ENCODE data around the gene ZSCAN20.

The ZSCAN20 gene

DNA sequence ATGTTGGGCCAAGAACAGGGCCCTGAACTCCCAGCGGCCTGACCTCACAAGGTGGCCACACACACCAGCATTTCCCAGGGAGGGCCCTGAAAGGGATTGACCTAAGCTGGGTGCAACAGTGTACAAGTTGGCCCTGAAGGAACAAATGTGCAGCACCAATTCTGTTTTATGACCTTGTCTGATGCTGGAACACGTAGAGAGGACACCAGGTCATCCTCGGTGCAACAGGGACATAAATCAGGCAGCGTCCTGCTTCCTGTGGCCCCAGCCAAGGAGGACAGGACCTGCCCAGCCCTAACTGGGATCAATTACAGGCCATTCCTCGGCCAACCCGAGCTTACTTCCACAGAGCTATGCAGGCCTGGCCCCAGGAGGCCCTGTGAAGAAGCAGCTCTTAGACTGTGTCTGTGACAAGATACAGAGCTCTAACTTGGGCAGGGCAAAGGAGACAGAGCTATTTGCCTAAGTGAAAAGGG, 28.7 kb upstream of the ZSCAN20 start:
- DNase-seq (ENCODE audit: low read depth in 2 of 2): no peak

DNA sequence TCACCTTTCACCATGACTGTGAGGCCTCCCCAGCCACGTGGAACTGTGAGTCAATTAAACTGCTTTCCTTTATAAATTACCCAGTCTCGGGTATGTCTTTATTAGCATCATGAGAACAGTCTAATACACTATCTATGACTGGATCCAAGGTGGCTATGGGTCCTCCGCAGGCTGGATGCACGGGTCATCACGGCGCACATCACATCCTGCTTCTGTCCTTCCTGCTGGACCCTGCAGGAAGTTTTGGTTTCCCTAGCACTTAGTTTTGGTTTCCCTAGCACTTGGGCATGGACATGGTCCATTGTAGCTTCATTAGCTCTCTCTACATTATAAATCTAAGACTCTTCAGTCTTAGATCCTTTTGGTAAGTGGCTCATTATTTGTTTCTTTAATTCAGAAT, 27.3 kb upstream of the ZSCAN20 start:
- no peak for DNase-seq (ENCODE audit: low read depth in 2 of 2)

DNA sequence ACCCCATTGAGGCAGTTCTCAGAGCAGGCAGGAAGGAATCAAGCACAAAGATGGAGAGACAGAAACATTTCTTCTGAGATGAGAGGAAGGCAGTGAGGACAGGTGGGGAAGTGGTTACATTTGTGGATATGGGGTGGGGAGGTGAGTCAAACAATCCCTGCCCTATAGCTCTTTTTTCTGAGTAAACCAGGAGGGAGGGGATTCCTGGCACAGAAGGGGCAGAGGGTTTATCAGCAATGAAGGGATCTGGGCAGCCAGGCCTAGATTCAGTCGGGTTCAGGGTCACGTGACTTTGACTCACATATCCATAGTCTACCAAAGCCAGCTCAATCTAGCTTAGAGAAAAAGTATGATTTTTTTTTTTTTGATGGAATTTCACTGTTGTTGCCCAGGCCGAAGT, 25.9 kb upstream of the ZSCAN20 start:
- DNase-seq (ENCODE audit: low read depth in 2 of 2): no peak

DNA sequence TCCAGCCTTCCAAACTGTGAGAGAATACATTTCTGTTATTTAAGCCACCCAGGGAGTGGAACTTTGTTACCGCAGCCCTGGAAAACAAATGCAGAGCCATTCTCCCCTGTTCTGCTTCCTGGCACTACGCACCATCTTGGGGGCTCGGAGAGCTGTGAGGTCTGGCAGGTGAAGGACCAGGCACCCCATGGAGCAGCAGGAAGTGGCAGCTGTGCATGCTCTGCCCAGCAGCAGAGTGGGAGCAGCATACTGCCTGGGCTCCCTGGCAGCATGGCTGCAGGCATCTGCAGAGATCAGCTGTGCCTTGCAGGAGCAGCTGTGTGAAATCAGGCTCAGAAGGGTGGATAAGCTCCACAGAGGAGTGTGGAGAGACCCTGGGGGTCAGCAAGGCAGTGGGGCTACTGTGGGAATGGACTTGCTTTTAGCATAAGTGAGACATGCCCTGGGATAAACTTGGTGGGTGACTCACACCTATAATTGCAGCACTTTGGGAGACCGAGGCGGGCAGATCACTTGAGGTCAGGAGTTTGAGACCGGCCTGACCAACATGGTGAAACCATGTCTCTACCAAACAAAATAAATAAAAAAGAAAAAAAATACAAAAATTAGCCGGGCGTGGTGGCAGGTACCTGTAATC, 17.7 kb upstream of the ZSCAN20 start:
- DNase-seq (ENCODE audit: low read depth in 2 of 2): no peak

DNA sequence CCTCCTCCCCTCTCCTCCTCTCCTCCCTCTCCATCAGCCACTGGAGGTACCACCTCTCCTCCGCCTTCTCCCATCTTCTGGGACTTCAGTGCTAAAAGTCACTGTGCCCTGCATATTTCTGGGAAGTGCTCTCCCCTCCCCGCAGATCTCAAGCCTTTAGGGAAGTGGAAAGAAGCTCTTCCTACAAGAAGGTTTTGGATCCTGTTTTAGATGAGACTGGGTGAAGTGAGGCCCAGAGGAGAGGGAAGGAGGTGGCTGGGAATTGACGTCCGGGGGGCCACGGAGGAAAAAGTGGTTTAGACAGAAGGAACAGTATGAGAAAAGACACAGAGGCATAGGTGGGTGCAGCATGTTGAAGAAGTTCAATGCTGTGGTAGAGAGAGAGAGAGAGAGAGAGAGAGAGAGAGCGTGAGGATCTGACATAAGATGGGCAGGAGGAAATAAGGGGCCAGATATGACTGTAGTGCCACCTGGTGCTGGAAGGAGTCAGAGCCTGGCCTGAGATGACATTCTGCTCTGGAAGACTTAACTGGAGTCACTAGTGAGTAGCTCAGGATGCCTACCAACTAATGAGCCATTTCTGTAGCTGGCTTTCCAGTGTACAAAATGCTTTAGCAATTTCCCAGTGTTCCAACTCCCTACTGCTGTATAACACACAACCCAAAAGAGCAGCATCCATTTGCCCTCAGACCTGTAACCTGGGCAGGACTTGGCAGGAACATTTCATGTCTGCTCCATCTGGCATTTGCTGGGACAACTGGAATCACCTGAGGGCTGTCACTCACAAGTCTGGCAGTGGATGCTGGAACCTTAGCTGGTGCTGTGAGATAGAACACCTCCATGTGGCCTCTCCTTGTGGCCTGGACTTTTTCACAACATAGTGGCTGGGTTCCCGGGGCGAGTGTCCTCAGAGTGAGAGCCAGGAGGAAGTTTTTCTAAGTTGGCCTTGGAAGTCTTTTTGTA, 16.6 kb upstream of the ZSCAN20 start:
- DNase-seq (ENCODE audit: low read depth in 2 of 2): no peak

DNA sequence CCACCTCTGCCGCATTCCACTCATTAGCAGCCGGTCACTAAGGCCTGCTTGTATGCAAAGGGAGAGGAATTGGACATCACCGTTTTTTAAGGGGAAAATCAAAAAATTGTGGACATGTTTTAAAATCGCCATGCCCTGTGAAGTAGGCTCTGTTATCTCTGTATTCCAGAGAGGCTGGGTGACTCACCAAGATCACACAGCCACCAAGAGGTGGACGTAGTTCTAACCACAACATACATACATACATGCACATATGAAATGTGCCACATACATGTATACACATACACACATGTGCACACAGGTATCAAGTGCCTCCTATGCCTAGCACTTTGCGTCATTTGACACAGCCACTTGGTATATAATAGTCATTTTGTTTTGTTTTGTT, 16.0 kb upstream of the ZSCAN20 start:
- no peak for DNase-seq (ENCODE audit: low read depth in 2 of 2)

DNA sequence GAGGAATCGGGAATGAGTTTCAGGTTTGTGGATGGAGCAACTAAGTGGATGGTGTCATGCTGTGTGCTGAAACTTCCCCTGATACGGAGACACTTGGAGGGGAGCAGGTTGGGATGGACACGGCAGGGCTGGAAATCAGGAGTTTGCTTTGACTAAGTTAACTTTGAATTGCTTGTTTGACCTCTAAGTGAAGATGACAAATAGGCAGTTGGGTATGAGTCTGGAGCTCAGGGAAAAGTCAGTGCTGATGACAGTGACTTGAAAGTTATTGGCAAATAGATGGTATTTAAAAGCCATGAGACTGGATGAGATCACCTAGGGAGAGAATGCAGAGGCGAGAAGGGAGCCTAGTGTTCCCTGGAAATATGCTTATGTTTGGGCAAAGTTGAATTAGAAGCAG, 12.8 kb upstream of the ZSCAN20 start:
- DNase-seq (ENCODE audit: low read depth in 2 of 2): no peak

DNA sequence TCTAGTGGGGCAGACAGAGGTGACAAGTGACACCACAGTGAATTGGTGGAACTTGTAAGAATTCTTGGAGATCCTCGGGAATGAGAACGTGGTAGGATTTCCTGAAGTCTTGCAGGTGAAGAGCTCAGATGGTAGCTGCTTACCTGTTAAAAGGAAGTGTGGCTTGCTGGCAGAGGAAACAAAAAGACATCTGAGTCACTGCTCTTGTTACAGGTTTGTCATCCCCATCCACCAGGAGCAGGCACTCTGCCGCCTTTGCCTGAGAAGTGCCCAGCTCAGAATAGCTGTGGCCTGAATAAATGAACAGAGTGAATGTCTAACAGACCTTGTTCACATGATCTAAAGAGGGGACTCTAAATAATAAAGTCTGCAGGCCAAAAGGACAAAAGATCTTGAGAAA, 12.3 kb upstream of the ZSCAN20 start:
- no peak for DNase-seq (ENCODE audit: low read depth in 2 of 2)

DNA sequence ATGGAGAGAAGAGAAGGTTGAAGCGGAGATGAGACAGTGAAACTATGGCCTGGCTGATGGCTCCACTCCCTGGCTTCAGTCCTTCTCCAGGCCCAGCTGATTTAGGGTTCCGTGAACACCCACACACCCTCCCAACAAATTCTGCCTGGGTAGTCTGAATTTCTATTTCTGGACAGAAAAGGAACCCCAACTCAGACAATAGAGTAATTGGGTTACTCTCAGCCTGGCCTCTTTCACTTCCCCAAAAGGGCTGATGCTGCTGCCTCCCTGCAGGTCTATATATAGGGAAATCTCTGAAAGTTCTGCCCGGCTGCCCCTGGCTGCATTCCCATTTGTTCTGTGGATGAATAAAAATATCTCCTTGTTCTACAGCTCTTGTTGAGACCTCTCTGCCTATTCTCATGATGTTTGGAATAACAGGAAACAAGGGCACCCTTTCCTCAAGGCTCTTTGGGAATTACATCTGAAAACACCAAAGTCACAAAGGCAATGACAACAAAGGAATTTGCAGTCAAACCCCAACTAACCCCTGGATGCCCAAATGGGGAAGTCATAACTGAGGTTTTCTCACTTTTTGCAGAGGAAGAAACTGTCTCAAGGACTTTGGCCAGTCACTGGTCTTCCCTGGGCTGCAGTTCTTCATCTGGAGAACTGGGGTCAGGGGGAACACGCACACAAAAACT, 11.4 kb upstream of the ZSCAN20 start:
- DNase-seq (ENCODE audit: low read depth in 2 of 2): no peak

DNA sequence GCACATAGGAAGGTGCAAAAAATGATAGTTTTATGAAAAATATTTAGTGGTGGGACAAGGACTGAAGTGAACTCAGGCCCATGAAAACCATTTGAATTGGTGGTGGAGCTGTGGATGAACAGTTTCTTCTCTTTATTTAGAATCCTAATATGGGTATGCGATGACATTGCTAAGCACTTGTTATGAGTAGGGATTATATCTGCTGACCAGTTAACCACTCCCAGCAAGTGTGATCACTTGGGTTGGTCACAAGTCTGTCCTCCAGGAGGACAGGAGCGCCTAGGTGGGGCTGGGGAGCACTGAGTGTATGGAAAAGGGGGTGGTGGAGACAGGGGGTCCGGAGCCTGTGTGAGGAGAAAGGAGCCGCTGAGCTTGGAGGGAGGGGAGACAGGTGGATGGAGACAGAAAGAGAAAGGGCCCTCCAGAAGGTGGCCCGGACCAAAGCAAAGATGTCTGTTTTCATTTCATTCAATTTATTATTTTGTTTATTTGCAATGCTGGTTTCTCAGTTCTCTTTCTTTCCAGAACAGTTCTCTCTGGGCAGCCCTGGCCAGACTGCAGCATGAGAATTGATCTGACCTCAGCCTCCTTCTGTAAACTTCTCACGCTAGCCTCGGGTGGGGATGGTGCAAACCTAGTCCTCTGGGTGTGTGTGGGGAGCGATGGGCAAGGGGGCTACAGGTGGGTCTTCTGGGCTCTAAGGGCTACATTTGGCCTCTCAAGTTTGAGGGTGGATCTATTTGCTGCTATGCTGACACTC, 9.9 kb upstream of the ZSCAN20 start:
- DNase-seq (ENCODE audit: low read depth in 2 of 2): no peak

DNA sequence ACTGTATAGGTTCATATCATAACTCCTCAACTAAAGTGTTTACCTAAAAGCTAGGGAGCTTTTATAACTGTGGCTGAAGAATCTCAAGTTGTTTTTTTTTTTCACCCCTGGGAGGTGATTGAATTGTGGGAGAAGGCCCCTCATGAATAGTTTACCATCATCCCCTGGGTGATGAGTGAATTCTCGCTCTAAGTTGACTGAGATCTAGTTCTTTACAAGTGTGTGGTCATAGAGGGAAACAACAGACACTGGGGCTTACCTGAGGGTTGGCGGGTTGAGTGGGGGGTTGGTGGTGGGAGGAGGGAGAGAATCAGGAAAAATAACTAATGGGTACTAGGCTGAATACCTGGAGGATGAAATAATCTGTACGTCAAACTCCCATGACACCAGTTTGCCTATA, 7.9 kb upstream of the ZSCAN20 start:
- DNase-seq (ENCODE audit: low read depth in 2 of 2): no peak

DNA sequence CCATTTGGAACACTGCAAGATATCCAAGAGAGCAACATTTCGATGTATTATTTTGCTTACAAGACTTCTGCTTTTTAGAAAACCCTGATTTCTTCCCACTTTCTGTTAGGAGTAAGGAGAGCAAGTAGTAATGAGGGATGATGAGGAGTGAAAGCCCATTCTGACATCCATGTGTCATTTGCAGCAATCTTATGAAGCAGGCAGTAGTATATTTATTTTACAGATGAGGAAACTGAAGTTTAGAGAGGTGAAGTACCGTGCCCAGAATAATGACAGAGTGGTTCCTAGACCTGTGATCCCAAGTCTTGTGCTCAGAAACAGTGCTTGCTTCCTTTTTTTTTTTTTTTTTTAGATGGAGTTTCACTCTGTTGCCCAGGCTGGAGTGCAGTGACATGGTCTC, 7.1 kb upstream of the ZSCAN20 start:
- DNase-seq (ENCODE audit: low read depth in 2 of 2): no peak

DNA sequence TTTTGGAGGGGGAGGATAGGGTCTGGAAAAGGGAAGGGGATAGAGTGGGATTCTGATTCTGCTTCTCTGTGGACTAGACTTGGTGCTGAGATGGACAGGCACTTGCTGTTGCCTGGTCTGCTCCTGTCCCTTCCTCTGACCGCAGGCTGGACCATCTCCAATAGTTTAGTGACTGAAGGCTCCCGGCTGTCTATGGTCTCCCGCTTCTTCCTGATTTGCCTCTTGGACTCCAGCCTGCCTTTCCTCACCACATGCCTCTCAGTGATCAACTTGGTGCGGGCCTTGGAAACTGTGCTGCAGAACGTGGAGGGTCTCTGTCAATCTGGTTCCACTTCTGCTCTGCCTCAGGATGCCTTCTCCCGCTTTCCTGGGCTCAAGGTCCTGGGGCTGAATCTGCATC, 6.3 kb upstream of the ZSCAN20 start:
- DNase-seq (ENCODE audit: low read depth in 2 of 2): no peak

DNA sequence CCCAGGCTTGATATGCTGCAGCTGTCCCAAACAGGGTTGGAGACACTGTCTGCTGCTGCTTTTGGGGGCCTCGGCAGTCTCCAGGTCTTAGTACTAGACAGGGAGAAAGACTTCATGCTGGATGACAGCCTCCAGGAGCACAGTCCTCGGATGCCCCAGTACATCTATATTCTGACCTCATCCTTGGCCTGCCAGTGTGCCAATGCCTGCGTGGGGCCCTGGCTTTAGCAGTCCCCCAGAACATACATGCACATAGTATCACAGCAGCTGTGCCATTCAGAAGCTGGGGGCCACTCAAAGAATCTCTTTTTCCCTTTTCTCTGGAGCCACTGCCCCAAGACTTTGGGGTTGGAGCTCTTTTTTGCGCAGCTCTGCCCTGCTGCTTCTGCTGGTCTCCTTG, 4.4 kb upstream of the ZSCAN20 start:
- no peak for DNase-seq (ENCODE audit: low read depth in 2 of 2)

DNA sequence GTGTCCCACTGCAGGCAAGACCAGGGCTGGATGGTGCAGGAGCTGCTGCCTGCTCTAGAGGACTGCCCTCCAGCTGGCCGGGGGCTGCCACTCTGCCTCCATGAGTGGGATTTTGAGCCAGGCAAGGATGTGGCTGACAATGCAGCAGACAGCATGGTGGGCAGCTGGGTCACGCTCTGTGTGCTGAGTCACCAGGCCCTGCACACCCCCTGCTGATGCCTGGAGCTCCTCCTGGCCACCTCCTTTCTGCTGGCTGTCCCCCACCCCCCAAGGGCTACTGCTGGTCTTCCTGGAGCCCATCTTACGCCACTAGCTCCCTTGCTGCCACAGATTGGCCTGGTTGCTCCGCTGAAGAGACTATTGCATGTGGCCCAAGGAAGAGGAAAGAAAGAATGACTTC, 3.9 kb upstream of the ZSCAN20 start:
- no peak for DNase-seq (ENCODE audit: low read depth in 2 of 2)

DNA sequence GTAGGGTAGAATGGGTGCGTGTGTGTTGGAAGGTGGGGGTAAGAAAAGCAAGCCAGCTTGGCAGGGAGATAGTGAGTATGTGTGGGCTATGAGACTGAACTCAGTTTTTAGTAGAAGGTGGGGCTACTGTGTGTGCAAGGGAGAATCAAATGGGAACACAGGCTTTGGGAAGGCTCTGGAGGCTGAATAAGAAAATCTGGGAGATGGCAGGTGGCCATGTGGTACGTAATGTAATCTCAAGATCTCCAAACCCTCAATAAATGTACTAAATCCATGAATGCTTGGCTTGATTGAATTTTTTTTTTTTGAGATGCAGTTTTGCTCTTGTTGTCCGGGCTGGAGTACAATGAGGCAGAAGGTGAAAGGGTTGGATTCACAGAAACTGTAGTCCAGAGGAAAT, 3.5 kb upstream of the ZSCAN20 start:
- DNase-seq (ENCODE audit: low read depth in 2 of 2): no peak

DNA sequence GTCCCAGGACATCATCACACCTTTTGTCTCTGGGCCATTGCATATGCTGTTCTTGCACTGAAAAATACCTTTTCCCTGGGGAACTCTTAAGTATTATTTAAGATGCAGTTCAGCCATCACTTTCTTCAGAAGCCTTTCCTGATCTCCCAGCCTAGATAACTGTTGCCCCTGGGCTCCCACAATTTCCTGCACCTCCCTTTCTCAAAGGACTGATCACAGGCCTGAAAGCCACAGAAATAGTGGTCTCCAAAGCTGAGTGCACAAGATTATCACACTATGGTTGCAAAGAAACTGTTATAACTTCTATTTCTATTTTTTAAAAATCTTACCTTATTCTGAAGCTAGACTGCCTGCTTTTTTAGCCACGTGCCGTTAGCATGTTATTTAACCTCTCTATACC, 2.8 kb upstream of the ZSCAN20 start:
- no peak for DNase-seq (ENCODE audit: low read depth in 2 of 2)

DNA sequence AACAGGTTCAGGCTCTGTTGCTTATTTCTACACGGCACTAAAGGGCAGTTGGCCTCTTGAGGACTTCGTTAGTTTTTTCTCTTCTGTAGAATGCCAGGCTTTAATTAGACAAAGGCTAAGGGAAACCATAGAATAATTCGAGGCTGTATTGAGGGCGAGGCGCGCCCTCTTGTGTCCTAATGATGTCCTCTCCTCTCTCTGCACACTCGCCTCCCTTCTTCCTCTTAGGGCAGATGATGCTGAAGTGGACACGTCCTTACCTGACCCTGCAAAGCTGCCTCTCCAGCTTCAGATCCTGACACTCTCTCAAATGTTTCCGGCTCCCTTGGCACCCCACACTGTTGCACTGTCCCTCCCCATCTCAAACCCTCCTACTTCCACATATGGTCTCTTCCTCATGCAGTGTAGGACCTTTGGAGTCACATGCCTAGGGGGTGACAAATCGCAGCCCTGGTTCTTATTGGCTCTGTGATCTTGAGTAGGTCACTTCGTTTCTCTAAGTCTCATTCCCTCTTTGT, 1.9 kb upstream of the ZSCAN20 start:
- DNase-seq (ENCODE audit: low read depth in 2 of 2): peak in 1 of 2 donors; percentile 31

DNA sequence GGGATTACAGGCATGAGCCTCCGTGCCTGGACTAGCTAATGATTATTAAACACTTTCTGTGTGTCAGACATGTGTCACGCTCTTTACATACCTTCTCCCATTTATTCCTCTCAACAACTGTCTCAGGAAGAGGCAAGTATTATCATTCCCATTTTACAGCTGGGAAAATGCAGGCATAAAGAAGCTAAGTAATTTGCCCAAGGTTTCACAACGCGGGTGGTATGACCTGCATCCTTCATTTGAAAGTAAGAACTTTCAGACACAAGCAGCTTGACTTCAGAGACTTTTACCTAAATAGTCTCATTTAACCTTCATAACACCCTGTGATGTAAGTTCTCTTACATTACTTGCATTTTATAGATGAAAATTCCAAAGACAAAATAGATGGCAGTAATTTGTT, 1.0 kb upstream of the ZSCAN20 start:
- no peak for DNase-seq (ENCODE audit: low read depth in 2 of 2)

DNA sequence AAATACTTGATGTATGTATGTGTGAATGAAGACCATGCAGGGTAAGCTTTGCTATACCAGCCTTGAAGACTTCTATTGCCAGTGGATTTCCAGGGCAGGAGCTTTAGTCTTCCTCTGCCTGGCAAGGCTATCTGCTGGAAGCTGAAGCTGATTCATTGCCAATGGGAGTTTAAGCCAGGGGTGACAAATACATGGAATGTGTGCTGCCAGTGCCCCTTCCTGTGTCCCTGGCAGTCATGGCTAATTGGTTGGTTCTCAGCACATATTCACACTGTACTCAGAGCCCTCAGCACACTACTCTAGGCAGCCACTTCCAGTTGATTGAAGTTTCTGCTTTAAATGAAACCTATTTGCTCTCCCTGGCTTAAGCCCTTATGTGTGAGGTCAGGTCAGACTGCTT, 1.5 kb downstream of the ZSCAN20 start:
- DNase-seq (ENCODE audit: low read depth in 2 of 2): no peak

DNA sequence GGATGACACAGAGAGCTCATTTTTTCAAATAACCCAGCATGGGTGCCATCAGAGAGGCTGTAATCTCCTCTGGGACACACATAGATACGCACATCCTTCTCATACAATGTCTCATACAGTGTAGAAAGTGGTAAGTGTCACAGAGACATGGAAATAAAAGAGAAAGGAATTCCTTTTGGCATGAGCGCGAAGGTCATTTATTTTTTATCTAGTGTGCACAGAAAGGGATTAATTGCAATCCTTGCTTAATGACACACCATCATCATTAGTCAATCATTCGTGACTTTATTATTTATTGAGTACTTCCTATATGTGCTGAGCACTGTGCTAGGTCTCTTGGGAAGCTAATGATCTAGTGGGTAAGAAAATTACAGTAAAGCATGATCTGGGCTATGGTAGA, 5.0 kb downstream of the ZSCAN20 start:
- DNase-seq (ENCODE audit: low read depth in 2 of 2): no peak

DNA sequence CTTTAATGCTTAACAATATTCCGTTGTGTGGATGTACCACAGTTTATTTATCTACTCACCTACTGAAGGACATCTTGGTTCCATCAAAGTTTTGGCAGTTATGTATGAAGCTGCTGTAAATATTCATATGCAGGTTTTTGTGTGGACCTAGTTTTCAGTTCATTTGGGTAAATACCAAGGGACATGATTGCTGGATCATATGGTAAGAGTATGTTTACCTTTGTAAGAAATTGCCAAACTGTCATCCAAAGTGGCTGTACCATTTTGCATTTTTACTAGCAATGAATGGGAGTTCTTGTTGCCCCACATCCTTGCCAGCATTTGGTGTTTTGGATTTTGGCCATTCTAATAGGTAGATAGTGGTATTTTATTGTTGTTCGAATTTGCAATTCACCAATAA, 10.0 kb downstream of the ZSCAN20 start:
- DNase-seq (ENCODE audit: low read depth in 2 of 2): no peak

All from stimulated activated CD8-positive, alpha-beta memory T cell treated with anti-CD3 and anti-CD28 coated beads, Interleukin-7, amount 100 ng/mL, for 1 hour (primary cell).